Caco-2 (cell line): ENCODE data around the gene RNFT2. TPM values are rescaled to one million over a fixed set of nuclear protein-coding genes. Genes with fewer than 3 reads are reported as not detected.

Experiments
- BruUV-seq: library from RNA; stranded (reverse); fragments of 400-500 nt; replicated peaks from 2 replicates; lab custom pipeline; 2021; lab: Mats Ljungman, UMichigan
- CTCF ChIA-PET: fragments of 300-600 bp; sonication (Branson Sonifier 250); formaldehyde crosslinking; loops from one replicate; lab custom pipeline; 2022; ENCODE audit warnings: antibody characterized with exemption; lab: Charles Lee
- POLR2A ChIA-PET: fragments of 300-600 bp; sonication (Branson Sonifier 250); formaldehyde crosslinking; loops from one replicate; lab custom pipeline; 2022; ENCODE audit warnings: antibody characterized with exemption; lab: Charles Lee
- DNase-seq, 2 experiments: peaks; one replicate each; pipeline versions ENCODE4 v3.0.0 to v3.0.0-alpha.2; 2020 to 2022
- H3K27me3 ChIP-seq: replicated peaks from 2 replicates; pipeline ENCODE4 v1.6.0; 2011; ENCODE audit warnings: low read length; ENCODE audit not compliant: control insufficient read depth, insufficient read depth
- H3K36me3 ChIP-seq: 2 replicates; pipeline ENCODE4 v1.5.1; 2011; ENCODE audit warnings: low read length; ENCODE audit not compliant: control insufficient read depth, insufficient read depth
- H3K4me1 ChIP-seq: fragments of 250-450 bp; sonication (Bioruptor Pico); 2 replicates; pipeline ENCODE4 v1.5.1; 2020; ENCODE audit warnings: mild to moderate bottlenecking
- H3K4me3 ChIP-seq: 2 replicates; pipeline ENCODE4 v1.5.1; 2011; ENCODE audit warnings: low read depth, mild to moderate bottlenecking, control low read depth, low read length
- H3K9me3 ChIP-seq: fragments of 250-450 bp; sonication (Bioruptor Pico); 2 replicates; pipeline ENCODE4 v1.5.1; 2020; ENCODE audit warnings: mild to moderate bottlenecking, moderate library complexity
- H3K27ac Mint-ChIP-seq: one replicate; pipeline ENCODE4 v1.8.0; 2022; ENCODE audit warnings: mixed read lengths; ENCODE audit not compliant: unreplicated experiment
- H3K27me3 Mint-ChIP-seq: one replicate; pipeline ENCODE4 v1.8.0; 2022; ENCODE audit warnings: mixed read lengths; ENCODE audit not compliant: insufficient read depth, unreplicated experiment
- H3K36me3 Mint-ChIP-seq: one replicate; pipeline ENCODE4 v1.8.0; 2022; ENCODE audit warnings: mild to moderate bottlenecking, mixed read lengths; ENCODE audit not compliant: insufficient read depth, unreplicated experiment
- H3K4me1 Mint-ChIP-seq: one replicate; pipeline ENCODE4 v1.8.0; 2022; ENCODE audit warnings: low read depth, mixed read lengths; ENCODE audit not compliant: unreplicated experiment
- H3K4me3 Mint-ChIP-seq: one replicate; pipeline ENCODE4 v1.8.0; 2022; ENCODE audit warnings: mild to moderate bottlenecking, moderate library complexity, mixed read lengths; ENCODE audit not compliant: unreplicated experiment
- H3K9me3 Mint-ChIP-seq: one replicate; pipeline ENCODE4 v1.8.0; 2022; ENCODE audit warnings: mixed read lengths; ENCODE audit not compliant: unreplicated experiment
- intact Hi-C: fragments of 100-400 bp; cut with micrococcal nuclease; formaldehyde crosslinking; loops from one replicate; pipeline ENCODE4 v1.10.0; 2022; ENCODE audit not compliant: unreplicated experiment
- total RNA-seq: library from RNA; stranded (reverse); gene quantifications from 2 replicates; pipeline ENCODE4 v1.2.3, GENCODE V29; 2022
- TF ChIP-seq, protein P1 (sequence below), 2 experiments: fragments of 200-600 bp in 1 of 2; IDR thresholded peaks; 1 replicate in 1 of 2; 2 replicates in 1 of 2; pipeline versions ENCODE4 v1.5.1 to v1.8.0; 2011 to 2022; ENCODE audit warnings: antibody characterized with exemption in 1 of 2, control low read depth in 1 of 2, inconsistent platforms in 1 of 2, low read depth in 1 of 2, low read length in 1 of 2, mild to moderate bottlenecking in 1 of 2, moderate library complexity in 1 of 2; ENCODE audit not compliant: insufficient read depth in 1 of 2, severe bottlenecking in 1 of 2, unreplicated experiment in 1 of 2

The RNFT2 gene
- total RNA-seq, 1 experiment from 2014 or later = 11.6 TPM

DNA sequence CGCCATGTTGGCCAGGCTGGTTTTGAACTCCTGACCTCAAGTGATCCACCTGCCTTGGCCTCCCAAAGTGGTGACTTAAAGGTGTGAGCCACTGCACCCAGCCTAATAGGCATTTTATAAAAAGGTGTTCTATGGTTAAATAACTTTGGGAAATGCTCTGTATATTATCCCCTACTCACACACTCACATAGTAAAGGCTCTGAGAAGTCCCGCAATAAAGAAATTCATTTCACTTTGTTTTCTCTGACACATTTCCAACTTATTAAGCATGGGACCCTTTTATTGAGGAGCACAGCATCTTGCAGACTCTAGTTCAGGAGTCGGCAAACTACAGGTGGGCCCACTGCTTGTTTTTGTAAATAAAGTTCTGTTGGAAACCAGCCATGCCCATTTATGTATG lies 63.9 kb downstream of the RNFT2 start:
- no peaks in the 10 kb centered on the region for H3K9me3 Mint-ChIP-seq
- no peaks in the 10 kb centered on the region for H3K27me3 ChIP-seq
- no TSS peak for BruUV-seq
- H3K4me3 Mint-ChIP-seq = no peak overlapping the region
- H3K36me3 Mint-ChIP-seq = no peaks in the 10 kb centered on the region
- H3K4me1 ChIP-seq = no peaks in the 10 kb centered on the region
- intact Hi-C loops = no loop called here
- no peak overlapping the region for H3K27ac Mint-ChIP-seq
- H3K27me3 Mint-ChIP-seq = no peaks in the 10 kb centered on the region
- H3K4me3 ChIP-seq = no peak overlapping the region
- no peak for DNase-seq
- no peaks in the 10 kb centered on the region for H3K36me3 ChIP-seq
- no peaks in the 10 kb centered on the region for H3K4me1 Mint-ChIP-seq
- ChIA-PET POLR2A (no interaction called here), CTCF (no interaction called here)
- TF ChIP-seq, protein P1, sequence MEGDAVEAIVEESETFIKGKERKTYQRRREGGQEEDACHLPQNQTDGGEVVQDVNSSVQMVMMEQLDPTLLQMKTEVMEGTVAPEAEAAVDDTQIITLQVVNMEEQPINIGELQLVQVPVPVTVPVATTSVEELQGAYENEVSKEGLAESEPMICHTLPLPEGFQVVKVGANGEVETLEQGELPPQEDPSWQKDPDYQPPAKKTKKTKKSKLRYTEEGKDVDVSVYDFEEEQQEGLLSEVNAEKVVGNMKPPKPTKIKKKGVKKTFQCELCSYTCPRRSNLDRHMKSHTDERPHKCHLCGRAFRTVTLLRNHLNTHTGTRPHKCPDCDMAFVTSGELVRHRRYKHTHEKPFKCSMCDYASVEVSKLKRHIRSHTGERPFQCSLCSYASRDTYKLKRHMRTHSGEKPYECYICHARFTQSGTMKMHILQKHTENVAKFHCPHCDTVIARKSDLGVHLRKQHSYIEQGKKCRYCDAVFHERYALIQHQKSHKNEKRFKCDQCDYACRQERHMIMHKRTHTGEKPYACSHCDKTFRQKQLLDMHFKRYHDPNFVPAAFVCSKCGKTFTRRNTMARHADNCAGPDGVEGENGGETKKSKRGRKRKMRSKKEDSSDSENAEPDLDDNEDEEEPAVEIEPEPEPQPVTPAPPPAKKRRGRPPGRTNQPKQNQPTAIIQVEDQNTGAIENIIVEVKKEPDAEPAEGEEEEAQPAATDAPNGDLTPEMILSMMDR (IDR thresholded peaks at IDR 0.05; ENCODE audit: insufficient read depth in 1 of 2, low read depth in 1 of 2, low read length in 1 of 2, severe bottlenecking in 1 of 2, unreplicated experiment in 1 of 2) = no peak
- no peaks in the 10 kb centered on the region for H3K9me3 ChIP-seq

DNA sequence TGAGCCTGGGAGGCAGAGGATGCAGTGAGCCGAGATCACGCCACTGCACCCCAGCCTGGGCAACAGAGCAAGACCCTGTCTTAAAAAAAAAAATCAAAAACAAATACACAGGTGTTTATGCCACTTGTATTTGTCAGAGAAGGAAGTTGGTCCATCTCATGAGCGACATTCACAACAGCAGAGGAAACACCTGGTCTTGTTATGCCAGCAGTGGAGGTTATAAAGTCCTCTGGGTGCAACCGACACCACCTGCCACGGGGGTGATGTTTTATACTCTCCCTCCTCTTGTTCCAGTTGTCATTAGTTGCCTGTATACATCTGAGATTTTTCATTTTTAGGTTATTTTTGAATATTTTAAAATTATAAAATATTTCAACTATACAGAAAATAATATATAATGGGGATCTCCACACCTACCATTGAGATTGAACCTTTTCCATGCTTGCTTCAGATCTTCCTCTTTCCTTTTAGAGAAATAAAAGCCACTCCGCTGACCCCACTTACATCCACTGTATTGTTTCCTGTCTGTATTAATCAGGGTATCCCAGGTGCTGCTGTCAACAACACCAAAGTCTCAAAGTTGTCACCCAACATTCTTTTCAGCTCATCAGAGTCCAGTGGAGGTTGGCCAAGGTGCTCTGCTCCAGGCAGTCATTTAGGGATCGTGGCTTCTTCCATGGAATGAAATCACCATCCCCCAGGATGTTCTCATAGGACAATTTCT lies 65.1 kb downstream of the RNFT2 start:
- no peaks in the 10 kb centered on the region for H3K4me1 ChIP-seq
- Mint-ChIP-seq H3K4me1 (no peaks in the 10 kb centered on the region), H3K9me3 (no peaks in the 10 kb centered on the region), H3K4me3 (no peak overlapping the region), H3K27ac (no peak overlapping the region), H3K36me3 (no peaks in the 10 kb centered on the region), H3K27me3 (no peaks in the 10 kb centered on the region)
- no peak for DNase-seq
- TF ChIP-seq, protein P1 (IDR thresholded peaks at IDR 0.05; ENCODE audit: insufficient read depth in 1 of 2, low read depth in 1 of 2, low read length in 1 of 2, severe bottlenecking in 1 of 2, unreplicated experiment in 1 of 2) = no peak
- H3K36me3 ChIP-seq = no peaks in the 10 kb centered on the region
- H3K27me3 ChIP-seq = no peaks in the 10 kb centered on the region
- no peaks in the 10 kb centered on the region for H3K9me3 ChIP-seq
- ChIA-PET CTCF (interaction anchor here (0.8 kb wide), 1 partner anchor 250 kb away, joined by 3 read pairs; no protein-coding TSS in a partner anchor), POLR2A (no interaction called here)
- no TSS peak for BruUV-seq
- intact Hi-C loops = no loop called here
- H3K4me3 ChIP-seq = no peak overlapping the region

DNA sequence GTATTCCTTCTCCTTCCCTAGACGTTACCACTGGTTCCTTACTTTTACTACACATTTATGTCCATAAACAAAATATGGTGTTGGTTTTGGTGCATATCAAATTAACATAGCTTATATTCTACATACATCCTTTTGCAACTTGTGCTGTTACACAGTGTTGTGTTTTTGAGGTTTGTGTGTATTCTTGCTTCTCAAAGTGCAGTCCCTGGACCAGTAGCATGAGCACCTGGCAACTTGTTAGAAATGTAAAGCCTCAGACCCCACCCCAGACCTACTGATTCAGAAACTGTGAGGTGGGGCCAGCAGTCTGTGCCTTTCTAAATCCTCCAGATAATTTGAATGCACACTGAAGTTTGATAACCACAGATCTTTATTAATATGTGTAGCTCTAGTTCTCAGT lies 65.9 kb downstream of the RNFT2 start:
- ChIA-PET POLR2A (no interaction called here), CTCF (no interaction called here)
- H3K9me3 Mint-ChIP-seq = no peaks in the 10 kb centered on the region
- H3K4me1 ChIP-seq = no peaks in the 10 kb centered on the region
- no peaks in the 10 kb centered on the region for H3K27me3 Mint-ChIP-seq
- intact Hi-C loops = no loop called here
- H3K4me3 ChIP-seq = no peak overlapping the region
- BruUV-seq = no TSS peak
- no peak overlapping the region for H3K27ac Mint-ChIP-seq
- no peaks in the 10 kb centered on the region for H3K36me3 Mint-ChIP-seq
- H3K27me3 ChIP-seq = no peaks in the 10 kb centered on the region
- H3K36me3 ChIP-seq = no peaks in the 10 kb centered on the region
- H3K4me1 Mint-ChIP-seq = no peaks in the 10 kb centered on the region
- no peak for DNase-seq
- no peaks in the 10 kb centered on the region for H3K9me3 ChIP-seq
- H3K4me3 Mint-ChIP-seq = no peak overlapping the region
- TF ChIP-seq, protein P1 (IDR thresholded peaks at IDR 0.05; ENCODE audit: insufficient read depth in 1 of 2, low read depth in 1 of 2, low read length in 1 of 2, severe bottlenecking in 1 of 2, unreplicated experiment in 1 of 2) = no peak
